Ishikawa (cell line): ENCODE results near the gene GCH1.

ENCODE experiments used
- CEBPB ChIP-seq: IDR thresholded peaks from 2 replicates; pipeline ENCODE4 v1.6.1; 2012
- CREB1 ChIP-seq: IDR thresholded peaks from 2 replicates; pipeline ENCODE4 v1.6.1; 2012; ENCODE audit warnings: low read depth
- EGR1 ChIP-seq: IDR thresholded peaks from 2 replicates; pipeline ENCODE4 v1.6.1; 2012
- EP300 ChIP-seq: IDR thresholded peaks from 2 replicates; pipeline ENCODE4 v1.6.1; 2012; ENCODE audit warnings: borderline replicate concordance
- FOXM1 ChIP-seq: IDR thresholded peaks from 2 replicates; pipeline ENCODE4 v1.6.1; 2012; ENCODE audit warnings: low read depth, borderline replicate concordance
- TAF1 ChIP-seq: IDR thresholded peaks from 2 replicates; pipeline ENCODE4 v1.6.1; 2012; ENCODE audit warnings: low read depth, mild to moderate bottlenecking
- TCF12 ChIP-seq: IDR thresholded peaks from 2 replicates; pipeline ENCODE4 v1.6.1; 2012; ENCODE audit warnings: low read depth
- TEAD4 ChIP-seq: IDR thresholded peaks from 2 replicates; pipeline ENCODE4 v1.6.1; 2012
- TF ChIP-seq, protein P1 (sequence below): IDR thresholded peaks from 2 replicates; pipeline ENCODE4 v1.6.1; 2012
- TF ChIP-seq, protein P2 (sequence below): IDR thresholded peaks from 2 replicates; pipeline ENCODE4 v1.6.1; 2012
- TF ChIP-seq, protein P3 (sequence below): IDR thresholded peaks from 2 replicates; pipeline ENCODE4 v1.6.1; 2012; ENCODE audit warnings: low read depth, mild to moderate bottlenecking

DNA sequence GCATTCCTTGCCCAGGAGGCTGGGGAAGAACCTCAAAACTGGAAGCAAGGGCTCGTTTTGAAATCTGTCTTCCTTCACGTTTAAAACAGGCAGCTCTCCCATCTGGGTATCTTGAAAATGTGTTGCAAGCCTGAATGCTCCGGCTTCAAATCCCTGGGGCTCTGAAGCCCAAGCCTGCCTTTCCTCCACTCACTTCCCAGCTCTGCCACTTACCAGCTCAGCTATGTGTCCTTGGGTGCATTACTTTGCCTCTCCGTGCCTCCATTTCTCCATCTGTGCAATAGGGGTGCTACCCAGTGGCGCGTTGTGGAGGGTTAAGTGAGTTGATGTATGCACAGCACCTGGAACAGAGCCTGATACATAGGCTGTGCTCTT, 97.6 kb downstream of the GCH1 start:
- no peak for TF ChIP-seq EP300
- TF ChIP-seq, protein P1, sequence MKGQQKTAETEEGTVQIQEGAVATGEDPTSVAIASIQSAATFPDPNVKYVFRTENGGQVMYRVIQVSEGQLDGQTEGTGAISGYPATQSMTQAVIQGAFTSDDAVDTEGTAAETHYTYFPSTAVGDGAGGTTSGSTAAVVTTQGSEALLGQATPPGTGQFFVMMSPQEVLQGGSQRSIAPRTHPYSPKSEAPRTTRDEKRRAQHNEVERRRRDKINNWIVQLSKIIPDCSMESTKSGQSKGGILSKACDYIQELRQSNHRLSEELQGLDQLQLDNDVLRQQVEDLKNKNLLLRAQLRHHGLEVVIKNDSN = no peak
- no peak for TF ChIP-seq CEBPB
- no peak for TF ChIP-seq TAF1
- no peak for TF ChIP-seq CREB1
- no peak for TF ChIP-seq EGR1
- TF ChIP-seq TCF12 = no peak
- TF ChIP-seq FOXM1 = no peak
- TF ChIP-seq TEAD4 = no peak
- TF ChIP-seq, protein P2, sequence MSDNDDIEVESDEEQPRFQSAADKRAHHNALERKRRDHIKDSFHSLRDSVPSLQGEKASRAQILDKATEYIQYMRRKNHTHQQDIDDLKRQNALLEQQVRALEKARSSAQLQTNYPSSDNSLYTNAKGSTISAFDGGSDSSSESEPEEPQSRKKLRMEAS = no peak
- TF ChIP-seq, protein P3, sequence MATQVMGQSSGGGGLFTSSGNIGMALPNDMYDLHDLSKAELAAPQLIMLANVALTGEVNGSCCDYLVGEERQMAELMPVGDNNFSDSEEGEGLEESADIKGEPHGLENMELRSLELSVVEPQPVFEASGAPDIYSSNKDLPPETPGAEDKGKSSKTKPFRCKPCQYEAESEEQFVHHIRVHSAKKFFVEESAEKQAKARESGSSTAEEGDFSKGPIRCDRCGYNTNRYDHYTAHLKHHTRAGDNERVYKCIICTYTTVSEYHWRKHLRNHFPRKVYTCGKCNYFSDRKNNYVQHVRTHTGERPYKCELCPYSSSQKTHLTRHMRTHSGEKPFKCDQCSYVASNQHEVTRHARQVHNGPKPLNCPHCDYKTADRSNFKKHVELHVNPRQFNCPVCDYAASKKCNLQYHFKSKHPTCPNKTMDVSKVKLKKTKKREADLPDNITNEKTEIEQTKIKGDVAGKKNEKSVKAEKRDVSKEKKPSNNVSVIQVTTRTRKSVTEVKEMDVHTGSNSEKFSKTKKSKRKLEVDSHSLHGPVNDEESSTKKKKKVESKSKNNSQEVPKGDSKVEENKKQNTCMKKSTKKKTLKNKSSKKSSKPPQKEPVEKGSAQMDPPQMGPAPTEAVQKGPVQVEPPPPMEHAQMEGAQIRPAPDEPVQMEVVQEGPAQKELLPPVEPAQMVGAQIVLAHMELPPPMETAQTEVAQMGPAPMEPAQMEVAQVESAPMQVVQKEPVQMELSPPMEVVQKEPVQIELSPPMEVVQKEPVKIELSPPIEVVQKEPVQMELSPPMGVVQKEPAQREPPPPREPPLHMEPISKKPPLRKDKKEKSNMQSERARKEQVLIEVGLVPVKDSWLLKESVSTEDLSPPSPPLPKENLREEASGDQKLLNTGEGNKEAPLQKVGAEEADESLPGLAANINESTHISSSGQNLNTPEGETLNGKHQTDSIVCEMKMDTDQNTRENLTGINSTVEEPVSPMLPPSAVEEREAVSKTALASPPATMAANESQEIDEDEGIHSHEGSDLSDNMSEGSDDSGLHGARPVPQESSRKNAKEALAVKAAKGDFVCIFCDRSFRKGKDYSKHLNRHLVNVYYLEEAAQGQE = no peak
